Amygdala (tissue), 56 donors: ENCODE results near the gene KCNK7.

ENCODE experiments used
- DNase-seq, 56 donors: peaks; one replicate each; lab custom pipeline; 2025; lab: John Stamatoyannopoulos, UW

KCNK7 gene

GRCh38 chr11:65590240-65590738 lies 5.3 kb downstream of the KCNK7 start:
- DNase-seq = peak in 1 of 56 donors; percentile 10

GRCh38 chr11:65589444-65590239 lies 6.0 kb downstream of the KCNK7 start:
- no peak for DNase-seq

GRCh38 chr11:65588199-65589054 lies 7.2 kb downstream of the KCNK7 start:
- DNase-seq = peak in 7 of 56 donors; percentile 12 to 41 (median 19)

GRCh38 chr11:65586676-65587075 lies 8.9 kb downstream of the KCNK7 start:
- DNase-seq = no peak

GRCh38 chr11:65586247-65586630 lies 9.4 kb downstream of the KCNK7 start:
- DNase-seq = no peak

- peak in 3 of 56 donors; percentile 10 to 26 (median 10) for DNase-seq
Measured at GRCh38 chr11:65585396-65586246, 10.0 kb downstream of the KCNK7 start.

- peak in 25 of 56 donors; percentile 8 to 72 (median 44) for DNase-seq
Measured at GRCh38 chr11:65584723-65585171, 10.9 kb downstream of the KCNK7 start.

- DNase-seq = no peak
Measured at GRCh38 chr11:65584106-65584505, 11.5 kb downstream of the KCNK7 start.

- DNase-seq = no peak
Measured at GRCh38 chr11:65583589-65583988, 12.0 kb downstream of the KCNK7 start.

- DNase-seq = no peak
Measured at GRCh38 chr11:65581928-65582327, 13.7 kb downstream of the KCNK7 start.

- no peak for DNase-seq
Measured at GRCh38 chr11:65580756-65581155, 14.8 kb downstream of the KCNK7 start.

GRCh38 chr11:65580031-65580692 lies 15.4 kb downstream of the KCNK7 start:
- DNase-seq = no peak

- DNase-seq = no peak
Measured at GRCh38 chr11:65579291-65579690, 16.3 kb downstream of the KCNK7 start.

GRCh38 chr11:65578667-65579066 lies 16.9 kb downstream of the KCNK7 start:
- DNase-seq = no peak

- no peak for DNase-seq
Measured at GRCh38 chr11:65578134-65578533, 17.5 kb downstream of the KCNK7 start.

GRCh38 chr11:65577756-65578109 lies 17.9 kb downstream of the KCNK7 start:
- DNase-seq = peak in 6 of 56 donors; percentile 20 to 61 (median 40)

- DNase-seq = peak in 6 of 56 donors; percentile 27 to 61 (median 42)
Measured at GRCh38 chr11:65576867-65577755, 18.5 kb downstream of the KCNK7 start.

GRCh38 chr11:65576232-65576866 lies 19.3 kb downstream of the KCNK7 start:
- DNase-seq = no peak
